Activated CD4-positive, alpha-beta T cell treated with anti-CD3 and anti-CD28 coated beads for 36 hours (primary cell): ENCODE measurements around the gene IFIT1B. TPM values are rescaled to one million over a fixed set of nuclear protein-coding genes. Genes with fewer than 3 reads are reported as not detected.
"Not testable (repeated sequence)": the region's sequence is repeated elsewhere in the genome, so short reads cannot be mapped to it uniquely, and the experiment has no call there.

Experiments used
- ATAC-seq: fragments of 200-7000 bp; cut with Tn5 transposase; one replicate; pipeline ENCODE4 v1.10.0; 2021; ENCODE audit warnings: mild to moderate bottlenecking, moderate library complexity
- CTCF ChIA-PET: fragments of 350-600 bp; sonication (Branson Sonifier 250); formaldehyde crosslinking; loops from one replicate; lab custom pipeline; 2021; ENCODE audit warnings: antibody characterized with exemption; lab: Charles Lee
- POLR2A ChIA-PET: fragments of 350-600 bp; sonication (Branson Sonifier 250); formaldehyde crosslinking; loops from one replicate; lab custom pipeline; 2021; ENCODE audit warnings: antibody characterized with exemption, inconsistent platforms; lab: Charles Lee
- DNase-seq: peaks from one replicate; pipeline ENCODE4 v3.0.0-alpha.2; 2020
- H3K27ac Mint-ChIP-seq: one replicate; pipeline ENCODE4 v1.8.0; 2021; ENCODE audit warnings: mixed read lengths
- H3K27me3 Mint-ChIP-seq: one replicate; pipeline ENCODE4 v1.8.0; 2021; ENCODE audit warnings: mixed read lengths
- H3K36me3 Mint-ChIP-seq: one replicate; pipeline ENCODE4 v1.8.0; 2021; ENCODE audit warnings: low read depth, mixed read lengths
- H3K4me1 Mint-ChIP-seq: one replicate; pipeline ENCODE4 v1.8.0; 2021; ENCODE audit warnings: mixed read lengths
- H3K4me3 Mint-ChIP-seq: one replicate; pipeline ENCODE4 v1.8.0; 2021; ENCODE audit warnings: mild to moderate bottlenecking, moderate library complexity, mixed read lengths
- H3K9me3 Mint-ChIP-seq: one replicate; pipeline ENCODE4 v1.8.0; 2021; ENCODE audit warnings: low read depth, mixed read lengths
- intact Hi-C, 2 experiments: fragments of 100-400 bp; cut with DNase I in 1 of 2; cut with micrococcal nuclease in 1 of 2; formaldehyde crosslinking; loops; one replicate each; pipeline versions ENCODE4 v1.14.2 to v1.15.1; 2022 to 2024; cut with DNase I, micrococcal nuclease
- total RNA-seq, 2 experiments: library from RNA; stranded (reverse); gene quantifications; one replicate each; pipeline ENCODE4 v1.2.3, GENCODE V29; 2021

The IFIT1B gene, protein sequence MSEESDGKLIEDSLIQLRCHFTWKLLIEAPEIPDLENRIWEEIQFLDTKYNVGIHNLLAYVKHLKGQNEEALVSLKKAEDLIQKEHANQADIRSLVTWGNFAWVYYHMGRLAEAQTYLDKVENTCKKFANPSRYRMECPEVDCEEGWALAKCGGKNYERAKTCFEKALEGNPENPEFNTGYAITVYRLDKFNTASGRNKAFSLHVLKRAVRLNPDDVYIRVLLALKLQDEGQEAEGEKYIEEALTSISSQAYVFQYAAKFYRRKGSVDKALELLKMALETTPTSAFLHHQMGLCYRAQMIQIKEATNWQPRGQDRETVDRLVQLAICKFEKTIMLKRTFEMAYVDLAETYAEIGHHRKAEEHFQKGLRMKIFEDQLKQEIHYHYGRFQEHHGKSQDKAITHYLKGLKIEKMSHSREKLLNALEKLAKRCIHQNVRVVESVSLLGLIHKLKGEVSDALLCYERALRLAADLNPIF
- total RNA-seq: not detected

DNA sequence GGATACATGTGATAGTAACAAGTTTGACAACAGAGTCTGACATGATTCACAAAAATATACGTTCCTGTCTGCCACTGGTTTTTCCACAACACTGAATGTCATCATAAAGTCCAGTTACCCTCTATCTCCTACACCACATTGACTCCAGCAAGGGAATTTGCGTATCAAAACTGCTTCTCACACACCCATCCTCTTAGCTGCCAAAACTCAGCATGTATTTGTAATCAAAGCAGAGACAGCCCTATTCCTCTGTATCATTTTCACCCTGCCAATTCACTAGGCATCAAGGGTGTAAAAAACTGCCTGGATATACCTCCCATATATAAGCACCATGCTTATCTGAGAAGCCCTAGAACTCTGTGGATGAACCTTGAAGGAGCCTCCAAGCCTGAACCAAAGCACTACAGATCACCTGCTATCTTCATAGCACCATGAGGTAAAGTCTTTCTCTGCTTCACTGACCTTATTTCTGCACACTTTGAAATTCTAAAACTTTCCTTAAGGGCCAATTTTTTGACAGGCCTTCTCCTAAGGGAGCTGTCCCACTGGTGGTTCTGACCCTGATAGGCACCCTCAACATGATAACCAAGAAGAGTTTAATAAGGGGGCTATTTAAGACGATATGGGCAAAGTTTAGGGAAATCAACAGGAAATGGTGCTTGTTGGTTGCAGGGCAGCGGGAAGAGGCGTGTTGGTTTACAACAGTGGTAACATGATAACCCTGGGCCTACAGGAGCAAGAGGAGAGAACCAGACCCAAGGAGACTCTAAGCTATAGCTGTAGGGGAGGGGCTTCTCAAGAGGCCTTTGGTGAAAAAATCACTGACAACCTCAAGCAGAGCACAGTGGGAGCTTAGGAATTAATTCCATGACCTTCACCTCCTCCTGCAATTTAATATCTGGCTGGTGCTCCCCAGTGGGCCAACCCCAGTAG is at the start of gene IFIT1B:
IFIT1B (plus strand) TSS at position 352 of the 933 bp plus-strand sequence; CDS start at position 432, 80 bp downstream.
- intact Hi-C loops: no loop called here

DNA sequence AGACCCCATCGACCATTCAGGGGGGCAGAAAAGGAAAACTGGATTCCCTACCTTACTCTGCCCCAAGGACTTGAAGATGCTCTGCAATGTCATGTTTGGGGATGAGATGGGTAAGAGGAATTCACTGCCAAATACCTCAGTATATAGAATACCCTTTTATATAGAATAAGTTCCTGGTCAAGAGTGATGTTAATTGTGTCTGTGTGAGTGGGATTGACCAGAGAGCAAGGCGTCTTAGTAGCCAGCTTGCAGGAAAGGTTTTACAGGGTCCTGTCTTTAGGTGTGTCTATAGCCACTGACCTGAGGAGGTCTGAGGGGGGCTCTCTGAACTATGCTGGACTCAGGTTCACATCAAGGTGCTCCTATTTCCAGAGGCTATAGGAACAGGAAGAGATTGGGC is 48.7 kb upstream of the IFIT1B start:
- H3K27ac Mint-ChIP-seq: no peak overlapping the region
- no peak for DNase-seq
- ChIA-PET CTCF (interaction anchor here (0.6 to 0.7 kb wide), 2 partner anchors 92 to 569 kb away, joined by 3 read pairs; no protein-coding TSS in a partner anchor), POLR2A (no interaction called here)
- peaks cover 2% of the 10 kb centered on the region for H3K9me3 Mint-ChIP-seq
- peaks cover 8% of the 10 kb centered on the region for H3K27me3 Mint-ChIP-seq
- peak overlapping the region; percentile 63 for H3K4me3 Mint-ChIP-seq
- peaks cover 64% of the 10 kb centered on the region for H3K4me1 Mint-ChIP-seq
- ATAC-seq: no peak
- no peaks in the 10 kb centered on the region for H3K36me3 Mint-ChIP-seq
- intact Hi-C loops: no loop called here

More for the DNA sequence above, at the start of gene IFIT1B:
- ATAC-seq (no peak), DNase-seq (no peak)
- CTCF ChIA-PET: interaction anchor here (0.9 kb wide), 1 partner anchor 9 kb away, joined by 6 read pairs; no protein-coding TSS in a partner anchor
- Mint-ChIP-seq H3K9me3 (no peaks in the 10 kb centered on the region), H3K4me1 (peaks cover 3% of the 10 kb centered on the region), H3K27ac (no peak within 1 kb of the TSS), H3K27me3 (peaks cover 2% of the 10 kb centered on the region), H3K36me3 (no peaks in the 10 kb centered on the region), H3K4me3 (no peak within 1 kb of the TSS)
- POLR2A ChIA-PET: no interaction called here

- ATAC-seq, H3K27me3 Mint-ChIP-seq, H3K36me3 Mint-ChIP-seq, H3K27ac Mint-ChIP-seq, H3K9me3 Mint-ChIP-seq, intact Hi-C loops, DNase-seq, POLR2A ChIA-PET, H3K4me3 Mint-ChIP-seq: not testable (repeated sequence)
- H3K4me1 Mint-ChIP-seq: peaks cover 68% of the 10 kb centered on the region
- CTCF ChIA-PET: interaction anchor here (0.7 kb wide), 1 partner anchor 92 kb away, joined by 3 read pairs; no protein-coding TSS in a partner anchor
Measured at GRCh38 chr10:89330014-89330413, 47.8 kb upstream of the IFIT1B start.

- ChIA-PET POLR2A (no interaction called here), CTCF (no interaction called here)
- Mint-ChIP-seq H3K27ac (no peak overlapping the region), H3K36me3 (no peaks in the 10 kb centered on the region), H3K4me1 (peaks cover 74% of the 10 kb centered on the region), H3K4me3 (peak overlapping the region; percentile 33), H3K27me3 (peaks cover 8% of the 10 kb centered on the region), H3K9me3 (peaks cover 2% of the 10 kb centered on the region)
- DNase-seq (no peak), ATAC-seq (no peak)
- intact Hi-C loops: no loop called here
Measured at GRCh38 chr10:89330537-89331212, 47.2 kb upstream of the IFIT1B start.

GRCh38 chr10:89331487-89332122 is 46.3 kb upstream of the IFIT1B start:
- CTCF ChIA-PET: interaction anchor here (1.0 to 1.5 kb wide), 6 partner anchors 30 to 1264 kb away, joined by 3 to 6 read pairs (median 4); partner anchors contain the start of genes FAS, IFIT2 and LIPA
- not testable (repeated sequence) for H3K9me3 Mint-ChIP-seq, H3K27me3 Mint-ChIP-seq, ATAC-seq, H3K36me3 Mint-ChIP-seq, DNase-seq
- peak overlapping the region; percentile 47 for H3K27ac Mint-ChIP-seq
- POLR2A ChIA-PET: interaction anchor here (0.7 to 1.4 kb wide), 5 partner anchors 15 to 450 kb away, joined by 3 to 4 read pairs (median 3); partner anchors contain the start of gene KIF20B
- intact Hi-C loops: loop anchor here (1.0 kb wide), 5 partner anchors 20 to 340 kb away; no protein-coding TSS in a partner anchor
- H3K4me1 Mint-ChIP-seq: peaks cover 77% of the 10 kb centered on the region
- peak overlapping the region; percentile 62 for H3K4me3 Mint-ChIP-seq

- ChIA-PET CTCF (interaction anchor here (1.0 to 1.5 kb wide), 6 partner anchors 30 to 1265 kb away, joined by 3 to 6 read pairs (median 4); partner anchors contain the start of genes FAS, IFIT2 and LIPA), POLR2A (interaction anchor here (0.7 to 1.4 kb wide), 5 partner anchors 14 to 451 kb away, joined by 3 to 4 read pairs (median 3); partner anchors contain the start of gene KIF20B)
- H3K36me3 Mint-ChIP-seq: no peaks in the 10 kb centered on the region
- ATAC-seq: peak; percentile 54
- H3K9me3 Mint-ChIP-seq: no peaks in the 10 kb centered on the region
- H3K27ac Mint-ChIP-seq: peak overlapping the region; percentile 63
- intact Hi-C loops: loop anchor here (1.0 kb wide), 5 partner anchors 19 to 341 kb away; no protein-coding TSS in a partner anchor
- peaks cover 79% of the 10 kb centered on the region for H3K4me1 Mint-ChIP-seq
- H3K27me3 Mint-ChIP-seq: peaks cover 8% of the 10 kb centered on the region
- peak; percentile 41 for DNase-seq
- H3K4me3 Mint-ChIP-seq: peak overlapping the region; percentile 62
Measured at GRCh38 chr10:89332123-89332633, 45.7 kb upstream of the IFIT1B start.

DNA sequence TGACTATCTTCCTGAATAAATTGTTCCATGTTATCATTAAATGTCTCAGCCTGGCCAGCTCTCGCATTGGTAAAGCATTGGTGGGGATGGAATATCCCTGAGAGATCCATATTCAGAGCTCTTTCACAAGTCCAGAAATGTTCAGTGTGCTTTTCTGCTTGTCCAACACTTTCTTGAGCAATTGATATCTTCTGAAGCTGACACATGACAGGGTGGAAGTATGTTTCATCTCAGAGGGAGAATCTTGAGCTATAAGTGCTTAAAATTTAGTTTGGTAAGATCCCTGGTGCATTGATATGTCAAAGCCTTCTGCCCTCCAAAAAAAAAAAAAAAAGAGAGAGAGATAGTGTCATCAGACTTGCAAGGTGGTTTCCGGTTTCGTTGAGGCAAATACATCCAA is 42.6 kb upstream of the IFIT1B start:
- Mint-ChIP-seq H3K4me3 (no peak overlapping the region), H3K27ac (no peak overlapping the region), H3K27me3 (peaks cover 5% of the 10 kb centered on the region), H3K9me3 (no peaks in the 10 kb centered on the region), H3K36me3 (peaks cover 17% of the 10 kb centered on the region), H3K4me1 (peaks cover 61% of the 10 kb centered on the region)
- no peak for ATAC-seq
- ChIA-PET CTCF (no interaction called here), POLR2A (no interaction called here)
- no peak for DNase-seq
- intact Hi-C loops: no loop called here

- intact Hi-C loops: no loop called here
- CTCF ChIA-PET: no interaction called here
- H3K27me3 Mint-ChIP-seq: peaks cover 5% of the 10 kb centered on the region
- peaks cover 21% of the 10 kb centered on the region for H3K36me3 Mint-ChIP-seq
- POLR2A ChIA-PET: no interaction called here
- H3K9me3 Mint-ChIP-seq: no peaks in the 10 kb centered on the region
- DNase-seq (no peak), ATAC-seq (no peak)
- no peak overlapping the region for H3K27ac Mint-ChIP-seq
- peaks cover 52% of the 10 kb centered on the region for H3K4me1 Mint-ChIP-seq
- no peak overlapping the region for H3K4me3 Mint-ChIP-seq
Measured at GRCh38 chr10:89336241-89336640, 41.6 kb upstream of the IFIT1B start.

DNA sequence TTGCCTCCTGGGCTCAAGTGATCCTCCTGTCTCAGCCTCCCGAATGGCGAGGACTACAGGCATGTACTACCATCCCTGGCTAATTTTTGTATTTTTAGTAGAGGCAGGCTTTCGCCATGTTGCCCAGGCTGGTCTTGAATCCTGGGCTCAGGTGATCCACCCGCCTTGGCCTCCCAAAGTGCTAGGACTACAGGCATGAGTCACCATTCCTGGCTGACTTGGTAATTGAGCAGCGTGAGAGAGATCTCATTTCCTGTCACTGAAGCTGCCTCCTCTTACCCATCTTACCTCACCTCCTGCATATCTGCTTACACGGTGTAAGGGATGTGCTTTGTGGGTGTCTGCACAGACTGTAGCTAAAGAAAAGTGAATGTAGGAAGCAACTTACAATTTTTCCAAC is 40.4 kb upstream of the IFIT1B start:
- CTCF ChIA-PET: no interaction called here

GRCh38 chr10:89338713-89339112 is 39.1 kb upstream of the IFIT1B start:
- Mint-ChIP-seq H3K9me3 (no peaks in the 10 kb centered on the region), H3K4me1 (peaks cover 28% of the 10 kb centered on the region), H3K27me3 (peaks cover 9% of the 10 kb centered on the region), H3K27ac (no peak overlapping the region), H3K4me3 (no peak overlapping the region), H3K36me3 (peaks cover 21% of the 10 kb centered on the region)
- DNase-seq: no peak
- intact Hi-C loops: no loop called here
- ATAC-seq: no peak
- ChIA-PET CTCF (no interaction called here), POLR2A (no interaction called here)

More for the DNA sequence above, 40.4 kb upstream of the IFIT1B start:
- DNase-seq (peak; percentile 67), ATAC-seq (peak; percentile 72)
- Mint-ChIP-seq H3K4me3 (no peak overlapping the region), H3K36me3 (peaks cover 21% of the 10 kb centered on the region), H3K9me3 (no peaks in the 10 kb centered on the region), H3K27me3 (peaks cover 5% of the 10 kb centered on the region), H3K27ac (no peak overlapping the region), H3K4me1 (peaks cover 41% of the 10 kb centered on the region)
- POLR2A ChIA-PET: interaction anchor here (0.6 kb wide), 1 partner anchor 300 kb away, joined by 3 read pairs; no protein-coding TSS in a partner anchor
- intact Hi-C loops: no loop called here
